LNCAP (cell line): ENCODE results near the gene C16orf78.

ENCODE experiments used
- TF ChIP-seq, protein P1 (sequence below): fragments of 450-650 bp; IDR thresholded peaks from 2 replicates; pipeline ENCODE4 v1.5.1; 2017; ENCODE audit warnings: mild to moderate bottlenecking

Gene C16orf78

GRCh38 chr16:49437344-49437743 is 63.7 kb downstream of the C16orf78 start:
- TF ChIP-seq, protein P1, sequence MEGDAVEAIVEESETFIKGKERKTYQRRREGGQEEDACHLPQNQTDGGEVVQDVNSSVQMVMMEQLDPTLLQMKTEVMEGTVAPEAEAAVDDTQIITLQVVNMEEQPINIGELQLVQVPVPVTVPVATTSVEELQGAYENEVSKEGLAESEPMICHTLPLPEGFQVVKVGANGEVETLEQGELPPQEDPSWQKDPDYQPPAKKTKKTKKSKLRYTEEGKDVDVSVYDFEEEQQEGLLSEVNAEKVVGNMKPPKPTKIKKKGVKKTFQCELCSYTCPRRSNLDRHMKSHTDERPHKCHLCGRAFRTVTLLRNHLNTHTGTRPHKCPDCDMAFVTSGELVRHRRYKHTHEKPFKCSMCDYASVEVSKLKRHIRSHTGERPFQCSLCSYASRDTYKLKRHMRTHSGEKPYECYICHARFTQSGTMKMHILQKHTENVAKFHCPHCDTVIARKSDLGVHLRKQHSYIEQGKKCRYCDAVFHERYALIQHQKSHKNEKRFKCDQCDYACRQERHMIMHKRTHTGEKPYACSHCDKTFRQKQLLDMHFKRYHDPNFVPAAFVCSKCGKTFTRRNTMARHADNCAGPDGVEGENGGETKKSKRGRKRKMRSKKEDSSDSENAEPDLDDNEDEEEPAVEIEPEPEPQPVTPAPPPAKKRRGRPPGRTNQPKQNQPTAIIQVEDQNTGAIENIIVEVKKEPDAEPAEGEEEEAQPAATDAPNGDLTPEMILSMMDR: no peak

- TF ChIP-seq, protein P1: no peak
Measured at GRCh38 chr16:49439050-49439449, 65.4 kb downstream of the C16orf78 start.

- TF ChIP-seq, protein P1: no peak
Measured at GRCh38 chr16:49439676-49440075, 66.1 kb downstream of the C16orf78 start.

DNA sequence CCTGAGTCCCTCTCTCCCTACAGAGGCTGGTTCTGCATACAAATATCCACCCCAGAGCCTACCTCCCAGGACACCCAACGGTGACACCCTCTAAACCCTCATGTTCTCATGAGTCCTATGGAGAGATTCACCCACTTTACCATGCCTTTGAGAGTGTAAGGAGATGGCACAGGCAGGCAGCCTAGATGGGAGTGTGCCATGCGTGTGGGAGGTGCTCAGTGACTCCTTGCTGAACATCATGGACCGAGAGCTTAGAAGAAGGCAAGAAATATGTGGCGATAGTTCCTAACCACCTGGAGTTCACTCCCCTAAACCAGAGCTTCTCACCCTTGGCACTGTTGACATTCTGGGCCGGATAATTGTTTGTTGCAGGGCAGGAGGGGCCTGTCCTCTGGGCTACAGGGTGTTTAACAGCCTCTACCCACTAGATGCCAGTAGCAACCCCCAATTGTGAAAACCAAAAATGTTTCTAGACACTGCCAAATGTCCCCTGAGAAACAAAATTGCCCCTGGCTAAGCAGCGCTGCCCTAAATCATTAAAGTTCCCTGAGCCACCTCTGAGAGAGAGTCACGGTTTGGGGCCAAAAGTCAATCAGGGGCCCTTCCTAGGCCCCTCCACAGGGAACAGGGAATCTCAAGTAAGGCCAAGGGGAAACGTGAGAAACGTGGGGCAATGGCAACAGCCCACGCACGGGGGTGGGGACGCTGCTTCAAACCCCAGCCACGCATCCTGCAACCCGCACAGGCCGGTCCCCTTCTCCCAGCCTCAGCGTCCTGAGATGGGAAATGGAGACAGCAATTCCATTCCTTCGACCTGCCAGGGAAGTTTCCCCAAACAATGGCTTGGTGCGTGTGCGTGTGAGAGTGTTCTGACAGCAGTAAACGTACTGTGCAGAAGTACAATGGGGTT is 66.8 kb downstream of the C16orf78 start:
- TF ChIP-seq, protein P1: no peak

GRCh38 chr16:49441366-49441780 is 67.8 kb downstream of the C16orf78 start:
- TF ChIP-seq, protein P1: no peak

- TF ChIP-seq, protein P1: no peak
Measured at GRCh38 chr16:49442805-49443204, 69.2 kb downstream of the C16orf78 start.

DNA sequence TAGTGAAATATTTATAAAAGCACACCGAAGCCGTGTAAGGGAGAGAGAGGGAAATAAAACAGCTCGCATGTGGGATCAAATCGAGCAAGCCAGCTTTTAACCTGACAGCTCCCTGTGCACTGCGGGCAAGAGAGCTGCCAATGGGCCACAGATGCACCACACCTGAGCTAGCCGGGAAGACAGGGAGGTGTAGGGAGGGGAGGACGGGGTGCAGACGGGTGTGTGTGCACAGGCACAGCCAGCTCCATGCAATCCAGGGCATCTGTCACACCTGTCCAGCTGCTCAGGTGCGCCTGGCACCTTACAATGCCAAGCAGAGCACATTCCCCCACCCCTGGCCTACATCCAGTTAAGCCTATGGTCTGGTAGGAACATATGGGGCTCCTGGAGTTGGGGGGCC is 70.0 kb downstream of the C16orf78 start:
- TF ChIP-seq, protein P1: no peak
